Mesodermal cell (in vitro differentiated cells): ENCODE results near the gene EFCC1.

ENCODE experiments used
- H3K27ac ChIP-seq: 2 replicates; pipeline ENCODE4 v1.7.0; 2013; ENCODE audit warnings: mild to moderate bottlenecking, low read depth, low read length, moderate library complexity; ENCODE audit not compliant: severe bottlenecking
- H3K36me3 ChIP-seq: 2 replicates; pipeline ENCODE4 v1.7.1; 2013; ENCODE audit warnings: mild to moderate bottlenecking, low read length, moderate library complexity; ENCODE audit not compliant: control insufficient read depth, insufficient read depth
- H3K4me1 ChIP-seq: one replicate; pipeline ENCODE4 v1.7.1; 2013; ENCODE audit warnings: mild to moderate bottlenecking, low read length; ENCODE audit not compliant: insufficient read depth, control insufficient read depth, poor library complexity, severe bottlenecking
- H3K4me3 ChIP-seq: 2 replicates; pipeline ENCODE4 v1.7.0; 2013; ENCODE audit warnings: low read length, control low read depth, mild to moderate bottlenecking; ENCODE audit not compliant: insufficient read depth, poor library complexity, severe bottlenecking; ENCODE audit errors: extremely low read depth
- H3K9me3 ChIP-seq: 2 replicates; pipeline ENCODE4 v1.7.1; 2013; ENCODE audit warnings: mild to moderate bottlenecking, low read length, moderate library complexity; ENCODE audit not compliant: control insufficient read depth
- WGBS, 2 experiments: methylation state at CpG; one replicate each; pipeline ENCODE4 v1.1.5; 2013; ENCODE audit warnings: missing lambda C conversion rate in 2 of 2; ENCODE audit not compliant: insufficient coverage in 2 of 2; 5-methylcytosine and 5-hydroxymethylcytosine counted together

Gene EFCC1

DNA sequence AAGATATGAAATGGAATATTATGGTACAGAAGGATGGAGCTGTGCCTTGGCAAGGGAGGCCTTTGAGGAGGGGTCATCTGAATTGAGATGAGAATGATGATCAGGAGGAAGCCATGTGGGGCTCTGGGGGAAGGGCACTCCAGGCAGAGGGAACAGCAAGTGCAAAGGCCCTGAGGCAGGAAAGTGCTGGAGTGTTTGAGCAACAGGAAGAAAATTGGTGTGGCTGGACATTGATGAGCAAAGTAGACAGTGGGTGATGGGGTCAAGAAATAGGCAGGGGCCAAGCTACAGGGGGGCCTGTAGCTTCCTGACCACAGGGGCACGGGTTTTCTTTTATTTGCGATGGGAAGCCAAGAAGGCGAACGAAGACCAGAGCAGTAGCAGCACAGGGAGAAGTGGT lies 56.1 kb downstream of the EFCC1 start:
- Histone ChIP-seq H3K9me3 (no peaks in the 10 kb centered on the region), H3K36me3 (no peaks in the 10 kb centered on the region), H3K27ac (no peak overlapping the region), H3K4me3 (no peak overlapping the region), H3K4me1 (no peaks in the 10 kb centered on the region)
- WGBS, 2 experiments, result 96% methylated on average over 4 of the region's 4 CpGs

DNA sequence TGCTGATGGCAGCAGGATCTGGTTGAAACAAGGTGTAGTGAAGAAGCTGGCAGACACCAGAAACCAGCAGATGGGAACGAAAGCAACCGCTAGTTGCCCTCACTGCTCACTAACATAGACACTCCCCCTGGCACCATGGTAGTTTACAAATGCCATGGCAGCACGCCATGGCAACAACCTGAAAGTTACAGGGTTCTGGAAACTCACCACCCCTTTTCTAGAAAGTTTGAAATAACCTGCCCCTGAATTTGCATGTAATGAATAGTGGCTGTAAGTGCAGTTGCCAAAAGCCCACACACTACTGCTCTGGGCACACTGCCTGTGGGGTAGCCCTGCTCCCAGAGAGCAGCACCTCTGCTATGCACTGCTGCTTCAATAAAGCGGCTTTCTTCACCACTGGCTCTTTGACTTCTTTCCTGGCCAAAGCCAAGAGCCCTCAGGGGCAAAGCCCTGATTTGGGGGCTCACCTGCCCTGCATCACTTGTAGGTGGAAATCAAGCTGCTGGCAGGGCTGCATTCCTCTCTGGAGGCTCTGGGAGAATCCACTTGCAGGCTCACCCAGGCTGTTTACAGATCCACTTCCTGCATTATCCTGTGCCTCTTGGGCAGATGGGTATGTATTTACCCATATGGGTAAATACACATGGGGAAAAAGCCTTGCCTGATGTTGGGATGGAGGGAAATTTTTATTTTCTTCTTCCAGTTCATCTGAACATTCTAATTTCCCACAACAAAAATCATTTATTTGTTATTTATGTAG lies 57.5 kb downstream of the EFCC1 start:
- no peaks in the 10 kb centered on the region for H3K36me3 ChIP-seq
- H3K9me3 ChIP-seq, result no peaks in the 10 kb centered on the region
- H3K4me1 ChIP-seq, result no peaks in the 10 kb centered on the region
- no peak overlapping the region for H3K27ac ChIP-seq
- WGBS, 2 experiments, result 82 to 100% methylated on average over 1 of the region's 4 CpGs
- no peak overlapping the region for H3K4me3 ChIP-seq

DNA sequence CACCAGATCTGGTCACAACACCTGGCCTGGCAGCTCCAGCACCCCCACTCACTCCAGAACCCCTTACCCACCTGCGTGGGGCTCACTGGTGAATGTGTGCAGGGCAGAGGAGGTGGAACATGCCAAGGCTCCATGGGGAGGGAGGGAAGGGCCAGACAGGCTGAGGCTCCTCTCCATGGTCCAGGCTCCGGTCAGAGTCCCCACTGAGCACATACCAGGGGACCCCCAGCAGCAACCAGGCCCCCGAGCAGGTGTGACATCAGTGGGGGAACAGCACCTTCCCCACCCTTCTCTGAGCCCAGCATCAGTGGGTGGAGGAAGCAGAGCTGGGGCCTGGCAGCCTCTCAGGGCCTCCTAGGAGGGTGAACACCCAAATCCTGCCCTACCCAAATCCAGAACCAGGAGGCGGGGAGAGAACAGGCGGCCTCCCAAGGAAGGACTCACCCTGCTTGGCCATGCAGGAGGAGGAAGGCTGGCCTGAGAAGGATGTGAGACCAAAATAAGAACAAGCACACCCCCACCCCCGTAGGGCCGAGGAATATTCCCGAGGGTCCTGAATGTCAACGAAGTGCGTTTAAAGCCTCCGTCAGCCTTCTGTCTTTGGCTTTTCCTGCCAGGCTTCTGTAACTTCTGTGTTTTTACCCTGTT lies 58.3 kb downstream of the EFCC1 start:
- Histone ChIP-seq H3K9me3 (no peaks in the 10 kb centered on the region), H3K4me3 (no peak overlapping the region), H3K4me1 (no peaks in the 10 kb centered on the region), H3K27ac (no peak overlapping the region), H3K36me3 (no peaks in the 10 kb centered on the region)
- WGBS, 2 experiments, result 80 to 83% methylated on average over 7 to 8 of the region's 11 CpGs

DNA sequence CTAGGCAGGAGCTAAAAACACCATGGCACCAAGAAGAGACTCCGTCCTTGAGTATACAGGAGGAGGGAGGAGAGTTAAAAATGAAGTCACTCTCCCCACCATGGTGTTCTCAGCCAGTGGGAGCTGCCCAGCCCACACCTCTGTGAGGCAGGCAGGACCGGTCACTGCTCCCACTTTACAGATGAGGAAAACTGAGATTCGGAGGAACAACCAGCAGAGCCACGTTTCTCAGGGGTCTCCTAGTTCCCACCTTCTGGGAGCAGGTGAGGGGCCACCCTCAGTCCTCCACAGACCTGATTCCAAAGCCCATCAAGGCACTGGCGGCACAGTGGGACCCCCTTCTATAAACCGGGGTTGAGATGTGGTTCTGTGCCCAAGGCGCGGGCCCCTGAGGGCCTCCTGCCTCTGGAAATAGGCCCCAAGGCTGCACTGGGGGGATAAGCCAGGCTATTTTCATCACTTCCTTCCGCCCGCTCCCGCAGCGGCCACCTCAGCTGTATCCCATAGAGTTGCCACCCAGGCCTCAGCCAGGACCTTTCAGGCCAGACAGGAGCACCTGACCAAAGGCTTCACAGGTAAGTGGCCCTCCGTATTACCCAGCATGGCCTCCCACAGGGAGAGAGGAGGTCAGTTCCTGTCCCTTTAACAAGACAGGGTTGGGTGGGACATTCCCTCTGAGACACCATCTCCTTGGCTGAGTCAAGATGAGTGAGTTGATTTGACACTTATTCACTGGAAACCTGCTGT lies 59.3 kb downstream of the EFCC1 start, which contains the start of gene GP9:
GP9 (plus strand) TSS at position 504 of the 747 bp plus-strand sequence. CDS start 961 bp downstream, outside the sequence.
- Histone ChIP-seq H3K4me1 (no peaks in the 10 kb centered on the region), H3K27ac (no peak within 1 kb of the TSS), H3K36me3 (no peaks in the 10 kb centered on the region), H3K9me3 (no peaks in the 10 kb centered on the region), H3K4me3 (no peak within 1 kb of the TSS)
- 87 to 92% methylated on average over 10 to 11 of the region's 13 CpGs for WGBS, 2 experiments

DNA sequence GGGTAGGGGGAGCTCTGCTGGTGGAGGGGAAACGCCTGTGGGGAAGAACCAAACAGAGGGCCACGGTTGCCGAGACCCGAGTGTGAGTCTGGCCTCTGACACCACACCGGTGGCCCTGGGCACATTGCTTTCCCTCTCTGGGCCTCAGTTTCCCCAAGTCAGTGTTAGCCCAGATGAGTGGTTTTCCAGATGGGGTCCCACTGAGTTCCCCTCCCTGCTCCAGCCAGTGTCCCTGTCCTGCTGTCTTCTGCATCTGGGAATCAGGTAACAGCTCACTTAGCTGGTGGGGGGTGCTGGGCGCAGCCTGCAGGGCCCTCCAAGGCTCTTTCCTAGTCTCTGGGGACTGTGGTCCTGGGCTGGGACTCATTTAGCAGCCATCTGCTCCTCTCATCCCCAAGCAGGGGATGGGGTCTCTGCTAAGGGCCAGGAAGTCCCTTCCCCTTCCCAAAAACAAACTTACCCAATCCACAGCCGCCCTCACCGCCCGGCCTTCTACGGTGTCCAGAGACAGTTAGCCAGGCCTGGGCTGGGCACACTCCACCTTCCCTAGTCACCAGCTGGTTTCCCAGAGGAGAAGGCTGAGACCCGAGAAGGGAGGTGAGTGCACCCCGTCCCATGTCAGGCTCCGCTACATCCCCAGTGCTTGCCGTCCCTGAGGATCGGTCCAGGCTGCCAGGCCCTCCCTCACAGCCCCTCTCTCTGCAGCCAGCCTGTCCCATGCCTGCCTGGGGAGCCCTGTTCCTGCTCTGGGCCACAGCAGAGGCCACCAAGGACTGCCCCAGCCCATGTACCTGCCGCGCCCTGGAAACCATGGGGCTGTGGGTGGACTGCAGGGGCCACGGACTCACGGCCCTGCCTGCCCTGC lies 60.2 kb downstream of the EFCC1 start:
- Histone ChIP-seq H3K9me3 (no peaks in the 10 kb centered on the region), H3K36me3 (no peaks in the 10 kb centered on the region), H3K4me1 (no peaks in the 10 kb centered on the region), H3K4me3 (no peak overlapping the region), H3K27ac (no peak overlapping the region)
- WGBS, 2 experiments, result 89 to 93% methylated on average over 11 to 18 of the region's 19 CpGs

DNA sequence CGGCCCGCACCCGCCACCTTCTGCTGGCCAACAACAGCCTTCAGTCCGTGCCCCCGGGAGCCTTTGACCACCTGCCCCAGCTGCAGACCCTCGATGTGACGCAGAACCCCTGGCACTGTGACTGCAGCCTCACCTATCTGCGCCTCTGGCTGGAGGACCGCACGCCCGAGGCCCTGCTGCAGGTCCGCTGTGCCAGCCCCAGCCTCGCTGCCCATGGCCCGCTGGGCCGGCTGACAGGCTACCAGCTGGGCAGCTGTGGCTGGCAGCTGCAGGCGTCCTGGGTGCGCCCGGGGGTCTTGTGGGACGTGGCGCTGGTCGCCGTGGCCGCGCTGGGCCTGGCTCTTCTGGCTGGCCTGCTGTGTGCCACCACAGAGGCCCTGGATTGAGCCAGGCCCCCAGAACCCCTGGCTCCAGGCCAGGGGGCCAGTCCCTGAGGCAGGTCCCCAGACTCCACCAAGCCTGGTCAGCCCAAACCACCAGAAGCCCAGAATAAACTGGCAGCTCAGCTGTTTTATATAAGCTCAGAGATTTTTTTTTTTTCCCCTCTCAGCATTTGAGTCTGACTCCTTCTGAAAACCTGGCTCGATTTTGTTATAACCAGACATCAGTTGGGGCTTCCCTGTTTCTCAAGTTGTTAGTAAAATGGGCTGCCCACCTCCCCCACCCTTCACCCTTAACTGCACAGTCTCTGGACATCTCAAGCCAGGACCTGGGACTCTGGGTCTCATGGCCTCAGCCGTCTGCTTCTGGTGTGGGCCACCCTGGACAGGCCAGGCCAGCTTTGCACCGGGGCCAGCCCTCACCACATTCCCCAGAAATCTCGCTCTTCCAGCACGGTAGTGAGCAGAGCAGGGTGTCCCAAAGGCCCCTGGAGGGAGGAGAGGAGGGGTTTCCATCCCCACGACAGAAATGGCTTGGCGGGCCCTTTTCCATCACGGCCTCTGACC lies 61.1 kb downstream of the EFCC1 start:
- no peaks in the 10 kb centered on the region for H3K9me3 ChIP-seq
- WGBS, 2 experiments, result 95 to 96% methylated on average over 21 to 28 of the region's 32 CpGs
- no peak overlapping the region for H3K4me3 ChIP-seq
- no peaks in the 10 kb centered on the region for H3K4me1 ChIP-seq
- no peaks in the 10 kb centered on the region for H3K36me3 ChIP-seq
- no peak overlapping the region for H3K27ac ChIP-seq

DNA sequence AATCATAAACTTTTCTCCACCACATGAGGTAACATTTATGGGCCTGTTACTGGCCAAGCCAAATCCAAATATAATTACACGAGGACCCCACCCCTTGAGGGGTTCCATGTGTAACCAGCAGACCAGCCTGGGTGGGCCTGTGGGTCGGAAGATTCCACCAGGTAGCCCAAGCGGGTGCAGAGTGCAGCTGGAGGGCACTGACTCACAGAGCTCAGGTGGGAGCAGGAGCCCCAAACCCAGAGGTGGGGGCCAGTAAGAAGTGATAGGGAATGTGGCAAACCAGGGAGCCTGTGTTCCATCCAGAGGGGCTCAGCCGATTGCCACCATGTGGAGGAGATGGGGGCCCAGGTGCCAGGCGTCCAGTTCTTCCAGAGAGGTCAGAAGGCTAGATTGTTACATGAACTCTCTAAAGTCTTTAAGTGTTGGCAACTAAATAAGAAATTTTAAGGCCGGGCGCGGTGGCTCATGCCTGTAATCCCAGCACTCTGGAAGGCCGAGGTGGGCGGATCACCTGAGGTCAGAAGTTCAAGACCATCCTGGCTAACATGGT lies 62.1 kb downstream of the EFCC1 start:
- H3K27ac ChIP-seq, result no peak overlapping the region
- no peaks in the 10 kb centered on the region for H3K36me3 ChIP-seq
- no peaks in the 10 kb centered on the region for H3K9me3 ChIP-seq
- H3K4me1 ChIP-seq, result no peaks in the 10 kb centered on the region
- H3K4me3 ChIP-seq, result no peak overlapping the region
- 92 to 96% methylated on average over 8 to 9 of the region's 10 CpGs for WGBS, 2 experiments

DNA sequence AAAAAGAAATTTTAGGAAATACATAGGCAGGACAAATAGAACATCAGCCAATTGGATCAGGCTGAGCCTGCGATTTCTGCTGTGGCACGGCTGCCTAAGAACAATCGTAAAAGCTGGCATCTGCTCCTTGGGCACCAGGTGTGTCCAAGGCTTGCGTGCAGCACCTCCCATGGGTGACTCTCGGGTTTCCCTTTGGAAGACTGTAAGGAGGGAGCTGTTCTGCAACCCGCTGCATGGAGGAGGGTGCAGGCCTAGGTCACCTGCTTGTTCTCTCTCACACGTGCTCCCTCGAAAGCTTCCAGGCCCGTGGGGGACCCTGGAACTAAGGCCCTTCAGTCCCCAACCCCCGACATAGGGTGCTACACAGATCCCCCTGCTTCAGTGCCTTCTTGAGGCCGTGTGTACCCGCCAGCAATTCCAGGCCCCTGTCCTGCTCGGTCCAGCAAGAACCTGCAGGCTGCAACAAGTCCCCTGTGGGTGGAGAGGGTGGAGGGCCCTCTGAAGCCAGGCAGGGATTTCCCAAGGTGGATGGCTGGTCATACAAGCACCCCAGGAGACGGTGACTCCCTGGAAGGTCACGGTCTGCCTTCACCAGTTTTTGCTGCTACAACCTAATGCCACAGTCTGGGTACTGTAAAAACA lies 62.9 kb downstream of the EFCC1 start:
- H3K4me1 ChIP-seq, result no peaks in the 10 kb centered on the region
- H3K9me3 ChIP-seq, result no peaks in the 10 kb centered on the region
- H3K36me3 ChIP-seq, result no peaks in the 10 kb centered on the region
- WGBS, 2 experiments, result 90 to 95% methylated on average over 10 to 13 of the region's 15 CpGs
- H3K4me3 ChIP-seq, result no peak overlapping the region
- H3K27ac ChIP-seq, result no peak overlapping the region

DNA sequence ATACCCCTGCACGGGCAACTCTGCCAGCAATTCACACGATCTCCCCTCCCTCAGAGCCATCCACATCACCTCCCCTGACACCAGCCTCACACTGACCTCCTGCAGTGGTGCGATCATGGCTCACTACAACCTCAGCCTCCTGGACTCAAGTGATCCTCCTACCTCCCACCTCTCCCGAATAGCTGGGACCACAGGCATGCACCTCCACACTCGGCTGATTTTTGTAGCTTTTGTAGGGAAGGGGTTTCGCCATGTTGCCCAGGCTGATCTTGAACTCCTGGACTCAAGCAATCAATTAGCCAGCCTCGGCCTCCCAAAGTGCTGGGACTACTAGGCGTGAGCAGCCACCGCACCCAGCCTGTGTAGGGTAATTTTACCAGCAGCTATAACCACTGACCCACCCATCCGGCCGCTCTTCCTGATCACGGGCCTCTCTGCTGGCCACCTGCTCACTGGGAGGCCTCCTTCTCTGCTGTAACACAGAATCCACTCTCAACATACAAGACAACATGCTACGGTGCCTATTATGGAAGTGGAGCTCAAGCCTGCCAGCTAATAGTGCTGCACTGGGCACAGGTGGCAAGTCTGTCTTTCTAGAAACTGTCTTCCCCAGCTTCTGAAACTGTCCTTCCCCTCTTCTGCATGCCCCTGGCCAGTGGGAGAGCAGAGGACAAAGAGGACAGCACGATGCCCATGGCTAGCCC lies 64.1 kb downstream of the EFCC1 start:
- H3K4me1 ChIP-seq, result no peaks in the 10 kb centered on the region
- no peak overlapping the region for H3K4me3 ChIP-seq
- no peaks in the 10 kb centered on the region for H3K36me3 ChIP-seq
- no peaks in the 10 kb centered on the region for H3K9me3 ChIP-seq
- WGBS, 2 experiments, result 90 to 92% methylated on average over 8 to 12 of the region's 14 CpGs
- no peak overlapping the region for H3K27ac ChIP-seq
